Measurements from ENCODE around the gene BAG5. TPM values are rescaled to one million over a fixed set of nuclear protein-coding genes. Genes with fewer than 3 reads are reported as not detected.

The BAG5 gene
- total and polyA plus RNA-seq, 7 experiments from 2014 or later, result 29.9 to 51.7 (median 36.8) TPM

DNA sequence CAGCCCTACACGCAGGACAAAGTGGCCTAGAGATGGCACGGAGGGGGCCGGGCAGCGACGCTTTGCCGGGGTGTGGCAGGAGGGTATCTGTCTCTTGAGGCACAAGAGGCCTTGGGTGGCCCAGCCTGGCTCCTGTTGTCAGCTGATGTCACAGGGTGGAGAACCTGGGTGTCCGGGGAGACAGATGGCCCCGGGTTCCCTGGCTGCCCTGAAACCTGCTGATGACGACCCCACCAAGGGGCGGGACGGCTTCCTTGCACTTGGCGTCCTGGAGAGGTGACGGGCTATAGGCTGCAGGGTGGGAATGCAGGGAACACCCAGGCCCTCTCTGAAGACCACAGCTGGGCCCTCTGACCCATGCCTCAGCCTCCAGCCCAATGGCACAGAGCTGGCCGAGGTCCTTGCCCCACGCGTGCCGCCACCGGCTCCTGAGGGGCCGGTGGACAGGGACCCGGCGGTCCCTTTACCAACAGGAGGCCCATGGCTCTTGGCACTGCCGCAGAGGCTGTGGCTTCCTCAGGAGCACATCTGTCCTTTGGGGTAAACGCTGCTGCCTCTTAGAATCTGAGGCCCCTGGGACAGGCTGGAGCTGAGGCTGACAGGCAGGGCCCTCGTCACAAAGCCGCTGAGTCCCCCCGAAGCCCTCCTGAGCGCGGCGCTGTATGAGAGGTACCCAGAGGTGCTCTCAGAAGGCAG is 17.1 kb downstream of the BAG5 start:
- POLR2A ChIA-PET, result no interaction called here
- H3K9me3 Mint-ChIP-seq, result no peaks in the 10 kb centered on the region
- DNase-seq, result no peak
- H3K27me3 Mint-ChIP-seq, result no peaks in the 10 kb centered on the region
- no peak overlapping the region for H3K4me3 Mint-ChIP-seq
- H3K4me1 Mint-ChIP-seq, result peaks cover 0 to 2% (median 0%) of the 10 kb centered on the region in 7 donors
- ATAC-seq, result no peak
- CTCF ChIA-PET, result interaction anchor here (0.9 to 2.5 kb wide), 3 partner anchors 16 to 42 kb away, joined by 4 to 12 read pairs (median 5); partner anchors contain the start of gene TRMT61A
- Histone ChIP-seq H3K9me3 (ENCODE audit: control insufficient read depth in 2 of 3, low read length in 3 of 3) (no peaks in the 10 kb centered on the region), H3K27ac (ENCODE audit: low read depth, low read length) (no peak overlapping the region), H3K27me3 (ENCODE audit: control insufficient read depth in 2 of 2, insufficient read depth in 2 of 2, low read length in 2 of 2) (no peaks in the 10 kb centered on the region), H3K4me1 (ENCODE audit: control insufficient read depth in 2 of 2, insufficient read depth in 2 of 2, low read length in 2 of 2) (no peaks in the 10 kb centered on the region), H3K36me3 (ENCODE audit: control insufficient read depth in 2 of 3, insufficient read depth in 3 of 3, low read length in 3 of 3) (no peaks in the 10 kb centered on the region), H3K4me3 (ENCODE audit: low read length) (no peak overlapping the region)
- intact Hi-C loops (cut with micrococcal nuclease), result no loop called here
- H3K36me3 Mint-ChIP-seq, result no peaks in the 10 kb centered on the region
- H3K27ac Mint-ChIP-seq, result no peak overlapping the region

DNA sequence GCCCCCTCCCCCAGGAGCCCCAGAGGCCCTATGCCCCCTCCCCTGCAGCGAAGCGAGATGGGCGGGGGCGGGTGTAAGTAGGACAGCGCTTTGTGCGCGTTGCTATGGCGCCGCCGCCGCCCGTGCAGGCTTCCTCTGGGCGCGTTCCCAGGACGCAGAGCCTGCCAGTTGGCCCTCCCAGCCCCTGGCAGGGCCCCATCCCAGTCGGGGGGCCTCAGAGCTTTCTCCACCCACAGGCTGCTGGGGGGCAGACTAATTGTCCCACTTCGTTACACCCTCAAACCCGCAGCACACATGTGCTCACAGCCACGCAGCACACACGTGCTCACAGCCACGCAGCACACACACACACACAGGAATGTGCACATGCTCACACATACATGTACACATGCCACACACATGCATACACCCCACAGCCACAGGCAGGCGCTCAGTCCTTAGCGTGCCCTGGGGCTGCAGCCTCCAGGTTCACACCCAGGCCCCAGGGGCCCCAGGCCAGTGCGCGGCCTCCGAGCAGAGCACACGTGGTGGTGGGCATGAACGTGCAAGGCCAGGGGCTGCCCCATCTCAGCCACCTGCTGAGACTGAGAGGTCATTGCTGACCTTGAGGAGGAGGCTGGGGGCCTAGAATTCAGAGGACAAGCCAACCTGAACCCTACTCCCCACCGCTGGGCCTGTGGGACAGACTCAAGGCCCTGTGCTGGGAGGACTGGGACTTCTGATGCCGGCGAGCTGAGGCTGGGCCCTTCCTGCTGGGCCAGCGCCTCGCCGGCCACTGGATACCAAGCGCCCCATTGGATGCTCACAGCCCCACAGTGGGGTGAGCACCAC is 17.9 kb downstream of the BAG5 start:
- H3K27ac ChIP-seq (ENCODE audit: low read depth, low read length), result no peak overlapping the region
- no peaks in the 10 kb centered on the region for H3K9me3 Mint-ChIP-seq
- no peaks in the 10 kb centered on the region for H3K9me3 ChIP-seq (ENCODE audit: control insufficient read depth in 2 of 3, low read length in 3 of 3)
- H3K27me3 Mint-ChIP-seq, result no peaks in the 10 kb centered on the region
- no peak overlapping the region for H3K4me3 Mint-ChIP-seq
- ChIA-PET POLR2A (no interaction called here), CTCF (no interaction called here)
- intact Hi-C loops (cut with micrococcal nuclease), result no loop called here
- no peaks in the 10 kb centered on the region for H3K27me3 ChIP-seq (ENCODE audit: control insufficient read depth in 2 of 2, insufficient read depth in 2 of 2, low read length in 2 of 2)
- peaks cover 0 to 2% (median 0%) of the 10 kb centered on the region in 7 donors for H3K4me1 Mint-ChIP-seq
- DNase-seq (no peak), ATAC-seq (no peak)
- no peak overlapping the region for H3K4me3 ChIP-seq (ENCODE audit: low read length)
- no peaks in the 10 kb centered on the region for H3K4me1 ChIP-seq (ENCODE audit: control insufficient read depth in 2 of 2, insufficient read depth in 2 of 2, low read length in 2 of 2)
- no peaks in the 10 kb centered on the region for H3K36me3 Mint-ChIP-seq
- H3K36me3 ChIP-seq (ENCODE audit: control insufficient read depth in 2 of 3, insufficient read depth in 3 of 3, low read length in 3 of 3), result no peaks in the 10 kb centered on the region
- peak overlapping the region in 1 of 9 donors; percentile 31 for H3K27ac Mint-ChIP-seq

DNA sequence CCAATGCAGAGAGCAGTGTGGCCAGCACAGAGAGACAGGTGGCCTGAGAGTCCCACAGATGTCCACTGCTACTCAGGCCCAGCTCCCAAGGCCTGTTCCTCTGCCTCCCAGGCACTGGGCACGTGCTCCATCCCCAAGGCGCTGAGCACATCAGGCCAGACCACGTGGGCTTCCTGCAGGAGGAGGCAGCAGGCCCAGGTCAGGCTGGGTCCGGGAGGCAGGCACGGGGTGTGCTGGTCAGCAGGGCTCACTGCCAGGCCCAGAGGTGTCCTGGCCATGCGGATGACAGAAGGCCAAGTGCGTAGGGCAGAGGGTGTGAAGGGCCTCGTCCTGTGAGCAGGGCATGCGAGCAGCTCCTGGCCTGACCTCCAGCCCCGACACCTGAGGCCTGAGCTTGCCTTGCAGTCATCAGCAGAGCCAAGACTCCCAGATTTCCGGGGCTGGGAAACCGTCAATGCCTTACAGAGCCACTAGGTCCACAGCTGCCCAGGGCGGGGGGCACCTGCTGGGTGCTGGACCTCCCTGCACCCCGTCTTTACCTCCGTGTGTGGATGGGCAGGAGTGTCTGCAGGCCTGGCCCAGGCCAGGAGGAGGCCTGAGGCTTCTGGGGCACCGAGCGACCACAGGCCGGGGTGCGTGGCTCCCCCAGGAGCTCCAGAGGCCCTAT is 18.6 kb downstream of the BAG5 start:
- Mint-ChIP-seq H3K4me1 (peaks cover 0 to 4% (median 0%) of the 10 kb centered on the region in 7 donors), H3K27ac (no peak overlapping the region), H3K4me3 (no peak overlapping the region), H3K27me3 (peaks cover 0 to 3% (median 0%) of the 10 kb centered on the region in 5 donors), H3K36me3 (no peaks in the 10 kb centered on the region), H3K9me3 (no peaks in the 10 kb centered on the region)
- H3K4me3 ChIP-seq (ENCODE audit: low read length), result no peak overlapping the region
- no peaks in the 10 kb centered on the region for H3K4me1 ChIP-seq (ENCODE audit: control insufficient read depth in 2 of 2, insufficient read depth in 2 of 2, low read length in 2 of 2)
- DNase-seq, result no peak
- ChIA-PET POLR2A (no interaction called here), CTCF (no interaction called here)
- H3K27me3 ChIP-seq (ENCODE audit: control insufficient read depth in 2 of 2, insufficient read depth in 2 of 2, low read length in 2 of 2), result no peaks in the 10 kb centered on the region
- intact Hi-C loops (cut with micrococcal nuclease), result no loop called here
- no peak overlapping the region for H3K27ac ChIP-seq (ENCODE audit: low read depth, low read length)
- ATAC-seq, result no peak
- H3K36me3 ChIP-seq (ENCODE audit: control insufficient read depth in 2 of 3, insufficient read depth in 3 of 3, low read length in 3 of 3), result no peaks in the 10 kb centered on the region
- H3K9me3 ChIP-seq (ENCODE audit: control insufficient read depth in 2 of 3, low read length in 3 of 3), result no peaks in the 10 kb centered on the region

DNA sequence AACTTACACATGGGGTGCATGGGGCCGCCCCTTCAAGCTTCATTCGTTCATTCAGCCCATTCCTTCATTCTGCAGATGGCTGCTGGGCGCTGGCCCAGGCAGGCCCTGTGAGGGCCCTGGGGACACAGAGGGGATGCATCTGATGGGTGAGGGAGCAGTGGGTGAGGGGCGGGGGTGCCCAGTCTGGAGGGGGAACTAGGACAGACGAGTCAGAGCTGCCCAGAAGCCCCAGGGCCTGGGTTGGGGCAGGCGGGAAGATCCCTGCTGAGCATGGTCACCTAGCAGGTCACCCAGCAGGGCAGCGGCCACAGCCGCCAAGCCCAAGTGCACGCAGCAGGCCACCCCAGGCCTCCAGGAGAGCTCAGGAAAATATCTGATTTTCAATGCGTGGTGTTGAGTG is 19.3 kb downstream of the BAG5 start:
- H3K36me3 Mint-ChIP-seq, result no peaks in the 10 kb centered on the region
- H3K4me3 ChIP-seq (ENCODE audit: low read length), result no peak overlapping the region
- no peak overlapping the region for H3K4me3 Mint-ChIP-seq
- CTCF ChIA-PET, result interaction anchor here (0.6 to 0.9 kb wide), 3 partner anchors 24 to 1123 kb away, joined by 3 to 4 read pairs (median 3); no protein-coding TSS in a partner anchor
- H3K36me3 ChIP-seq (ENCODE audit: control insufficient read depth in 2 of 3, insufficient read depth in 3 of 3, low read length in 3 of 3), result no peaks in the 10 kb centered on the region
- no peak overlapping the region for H3K27ac ChIP-seq (ENCODE audit: low read depth, low read length)
- H3K27me3 Mint-ChIP-seq, result peaks cover 0 to 3% (median 0%) of the 10 kb centered on the region in 5 donors
- intact Hi-C loops (cut with micrococcal nuclease), result no loop called here
- H3K9me3 Mint-ChIP-seq, result no peaks in the 10 kb centered on the region
- no peaks in the 10 kb centered on the region for H3K4me1 ChIP-seq (ENCODE audit: control insufficient read depth in 2 of 2, insufficient read depth in 2 of 2, low read length in 2 of 2)
- DNase-seq (no peak), ATAC-seq (no peak)
- H3K9me3 ChIP-seq (ENCODE audit: control insufficient read depth in 2 of 3, low read length in 3 of 3), result no peaks in the 10 kb centered on the region
- POLR2A ChIA-PET, result no interaction called here
- H3K27ac Mint-ChIP-seq, result no peak overlapping the region
- no peaks in the 10 kb centered on the region for H3K27me3 ChIP-seq (ENCODE audit: control insufficient read depth in 2 of 2, insufficient read depth in 2 of 2, low read length in 2 of 2)
- H3K4me1 Mint-ChIP-seq, result peaks cover 0 to 4% (median 0%) of the 10 kb centered on the region in 7 donors

DNA sequence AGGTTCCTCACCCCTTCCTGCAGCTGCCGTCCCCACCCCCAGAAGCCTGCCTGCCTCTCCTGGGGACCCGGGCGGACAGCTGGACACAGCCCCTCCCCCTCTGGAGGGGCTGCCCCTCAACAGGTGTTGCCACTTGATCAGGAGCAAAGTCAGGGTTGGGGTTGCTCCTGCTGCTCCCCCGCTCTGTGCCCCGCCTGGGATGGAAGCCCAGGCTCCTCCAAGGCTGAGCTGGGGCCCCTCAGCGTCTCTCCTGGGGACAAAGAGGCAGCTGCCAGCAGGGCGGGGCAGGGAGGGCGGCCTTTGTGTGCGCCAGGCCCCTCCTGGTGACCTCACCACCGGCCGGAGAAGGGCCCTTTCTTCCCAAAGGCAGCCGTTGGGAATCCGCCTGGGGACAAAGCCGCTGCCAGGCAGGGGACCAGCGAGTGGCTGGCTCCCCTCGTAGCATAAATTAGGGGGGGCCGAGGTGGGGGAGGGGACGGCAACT is 19.8 kb downstream of the BAG5 start:
- H3K36me3 Mint-ChIP-seq, result no peaks in the 10 kb centered on the region
- H3K27me3 Mint-ChIP-seq, result peaks cover 0 to 3% (median 0%) of the 10 kb centered on the region in 5 donors
- Histone ChIP-seq H3K27ac (ENCODE audit: low read depth, low read length) (no peak overlapping the region), H3K4me1 (ENCODE audit: control insufficient read depth in 2 of 2, insufficient read depth in 2 of 2, low read length in 2 of 2) (no peaks in the 10 kb centered on the region), H3K9me3 (ENCODE audit: control insufficient read depth in 2 of 3, low read length in 3 of 3) (no peaks in the 10 kb centered on the region), H3K27me3 (ENCODE audit: control insufficient read depth in 2 of 2, insufficient read depth in 2 of 2, low read length in 2 of 2) (no peaks in the 10 kb centered on the region), H3K4me3 (ENCODE audit: low read length) (no peak overlapping the region), H3K36me3 (ENCODE audit: control insufficient read depth in 2 of 3, insufficient read depth in 3 of 3, low read length in 3 of 3) (no peaks in the 10 kb centered on the region)
- no peaks in the 10 kb centered on the region for H3K9me3 Mint-ChIP-seq
- intact Hi-C loops (cut with micrococcal nuclease), result no loop called here
- no peak for DNase-seq
- no peak overlapping the region for H3K27ac Mint-ChIP-seq
- peaks cover 0 to 4% (median 0%) of the 10 kb centered on the region in 7 donors for H3K4me1 Mint-ChIP-seq
- CTCF ChIA-PET, result interaction anchor here (0.6 to 0.9 kb wide), 3 partner anchors 24 to 1122 kb away, joined by 3 to 4 read pairs (median 3); no protein-coding TSS in a partner anchor
- POLR2A ChIA-PET, result no interaction called here
- H3K4me3 Mint-ChIP-seq, result no peak overlapping the region
- no peak for ATAC-seq

DNA sequence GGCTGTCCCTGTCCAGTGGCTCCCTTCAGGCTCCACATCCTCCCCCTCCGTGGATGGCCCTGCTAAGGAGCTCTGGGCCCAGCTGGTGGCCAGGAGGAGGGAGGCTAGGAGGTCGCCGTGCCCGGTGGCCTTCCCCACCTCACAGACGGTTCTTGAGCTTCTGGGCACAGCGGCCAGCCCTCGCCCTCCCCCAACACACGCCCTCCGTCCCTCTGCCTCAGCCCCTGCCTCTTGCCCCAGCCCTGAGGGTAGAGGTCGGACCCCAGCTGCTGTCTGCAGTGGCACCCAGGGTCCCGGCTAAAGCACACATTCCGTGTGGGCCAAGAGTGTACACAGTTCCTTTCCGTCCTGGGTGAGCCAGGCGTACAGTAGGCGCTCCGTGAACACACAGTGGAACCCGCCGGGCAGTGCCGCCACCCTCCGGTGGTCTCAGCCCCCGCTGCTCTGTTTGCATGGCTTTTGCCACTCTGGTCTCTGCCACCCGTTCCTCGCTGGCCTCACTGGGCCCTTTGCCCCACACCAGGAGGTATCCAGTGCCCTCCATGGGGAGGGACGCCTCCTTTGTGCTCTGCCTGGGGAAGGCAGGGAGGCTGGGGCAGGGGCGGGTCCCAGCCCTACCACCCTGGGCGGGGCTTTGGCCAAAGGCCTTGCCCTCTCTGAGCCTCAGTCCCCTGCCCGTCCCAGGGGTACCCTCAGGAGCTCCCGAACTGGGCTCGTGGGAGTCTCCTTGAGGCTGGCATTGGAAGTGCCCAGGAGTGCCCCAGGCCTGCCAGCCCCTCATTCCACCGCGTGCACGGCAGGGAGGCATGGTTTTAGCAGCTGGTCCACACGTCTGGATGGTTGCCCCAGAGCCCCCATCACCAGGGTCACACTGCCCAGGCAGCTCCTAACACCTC is 20.5 kb downstream of the BAG5 start:
- no peak overlapping the region for H3K27ac ChIP-seq (ENCODE audit: low read depth, low read length)
- Mint-ChIP-seq H3K36me3 (no peaks in the 10 kb centered on the region), H3K27me3 (peaks cover 0 to 3% (median 0%) of the 10 kb centered on the region in 5 donors), H3K4me1 (peaks cover 0 to 4% (median 0%) of the 10 kb centered on the region in 7 donors), H3K9me3 (no peaks in the 10 kb centered on the region), H3K27ac (no peak overlapping the region), H3K4me3 (no peak overlapping the region)
- no peaks in the 10 kb centered on the region for H3K36me3 ChIP-seq (ENCODE audit: control insufficient read depth in 2 of 3, insufficient read depth in 3 of 3, low read length in 3 of 3)
- ATAC-seq (no peak), DNase-seq (no peak)
- no peaks in the 10 kb centered on the region for H3K27me3 ChIP-seq (ENCODE audit: control insufficient read depth in 2 of 2, insufficient read depth in 2 of 2, low read length in 2 of 2)
- H3K4me1 ChIP-seq (ENCODE audit: control insufficient read depth in 2 of 2, insufficient read depth in 2 of 2, low read length in 2 of 2), result no peaks in the 10 kb centered on the region
- no peaks in the 10 kb centered on the region for H3K9me3 ChIP-seq (ENCODE audit: control insufficient read depth in 2 of 3, low read length in 3 of 3)
- ChIA-PET POLR2A (no interaction called here), CTCF (interaction anchor here (0.9 kb wide), 1 partner anchor 23 kb away, joined by 4 read pairs; no protein-coding TSS in a partner anchor)
- H3K4me3 ChIP-seq (ENCODE audit: low read length), result no peak overlapping the region
- intact Hi-C loops (cut with micrococcal nuclease), result no loop called here
